GM18511 (cell line): Measurements from ENCODE around the gene FAM156A.
"Not testable (repeated sequence)": the region's sequence is repeated elsewhere in the genome, so short reads cannot be mapped to it uniquely, and the experiment has no call there.

ENCODE experiments used
- ATAC-seq: cut with Tn5 transposase; IDR thresholded peaks from one replicate; pipeline ENCODE4 v1.9.1; 2021; ENCODE audit warnings: mild to moderate bottlenecking, moderate library complexity; ENCODE audit not compliant: unreplicated experiment

FAM156A gene

DNA sequence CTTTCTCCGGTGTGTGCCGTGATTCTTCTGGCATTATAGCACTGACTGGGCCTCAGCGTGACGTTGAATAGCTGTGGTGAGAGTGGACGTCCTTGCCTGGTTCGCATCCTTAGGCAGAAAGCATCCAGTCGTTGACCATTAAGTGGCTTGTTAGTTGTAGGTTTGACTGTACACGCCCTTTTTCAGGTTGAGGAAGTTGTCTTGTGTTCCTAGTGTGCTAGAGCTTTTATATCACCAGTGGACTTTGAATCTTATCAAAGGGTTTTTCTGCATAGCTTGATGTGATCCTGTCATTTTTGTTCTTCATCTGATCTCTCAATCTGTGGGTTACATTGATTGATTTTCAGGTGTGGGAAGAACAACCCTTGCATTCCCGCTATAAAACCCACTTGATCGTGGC is 52.8 kb downstream of the FAM156A start:
- not testable (repeated sequence) for ATAC-seq
